Astrocyte (in vitro differentiated cells and primary cell): ENCODE measurements around the gene TBC1D8. TPM values are rescaled to one million over a fixed set of nuclear protein-coding genes. Genes with fewer than 3 reads are reported as not detected.

Experiments
- DNase-seq: peaks from one replicate; pipeline ENCODE4 v3.0.0-alpha.2; 2010; ENCODE audit warnings: low read depth
- FAIRE-seq: peaks from 2 replicates; lab custom pipeline; 2011; peaks lifted over from hg19 to GRCh38; lab: Jason Lieb, UNC
- H2AFZ ChIP-seq: 2 replicates; pipeline ENCODE4 v1.6.0; 2012; ENCODE audit warnings: low read depth, low read length, inconsistent platforms
- H3K27ac ChIP-seq: 2 replicates; pipeline ENCODE4 v1.5.1; 2011; ENCODE audit warnings: low read depth, low read length, inconsistent platforms
- H3K27me3 ChIP-seq: 2 replicates; pipeline ENCODE4 v1.6.0; 2011; ENCODE audit warnings: low read length, inconsistent platforms; ENCODE audit not compliant: insufficient read depth
- H3K36me3 ChIP-seq: 2 replicates; pipeline ENCODE4 v1.5.1; 2011; ENCODE audit warnings: low read length, inconsistent platforms; ENCODE audit not compliant: insufficient read depth
- H3K4me1 ChIP-seq: 2 replicates; pipeline ENCODE4 v1.5.1; 2011; ENCODE audit warnings: low read length, inconsistent platforms; ENCODE audit not compliant: insufficient read depth
- H3K4me2 ChIP-seq: 2 replicates; pipeline ENCODE4 v1.6.0; 2012; ENCODE audit warnings: low read length, inconsistent platforms
- H3K4me3 ChIP-seq: 2 replicates; pipeline ENCODE4 v1.5.1; 2011; ENCODE audit warnings: low read depth, mild to moderate bottlenecking, low read length, inconsistent platforms; ENCODE audit not compliant: insufficient read depth
- H3K79me2 ChIP-seq: 2 replicates; pipeline ENCODE4 v1.6.0; 2012; ENCODE audit warnings: mild to moderate bottlenecking, low read length, inconsistent platforms; ENCODE audit not compliant: insufficient read depth
- H3K9ac ChIP-seq: 2 replicates; pipeline ENCODE4 v1.6.0; 2012; ENCODE audit warnings: mild to moderate bottlenecking, low read length, inconsistent platforms
- H3K9me3 ChIP-seq: 2 replicates; pipeline ENCODE4 v1.5.1; 2012; ENCODE audit warnings: low read depth, mild to moderate bottlenecking, low read length, inconsistent platforms; ENCODE audit not compliant: insufficient read depth
- H4K20me1 ChIP-seq: 2 replicates; pipeline ENCODE4 v1.6.0; 2012; ENCODE audit warnings: low read length, inconsistent platforms; ENCODE audit not compliant: insufficient read depth
- H3K27ac Mint-ChIP-seq: one replicate; pipeline ENCODE4 v1.8.0; 2021; ENCODE audit warnings: mild to moderate bottlenecking, mixed read lengths; ENCODE audit not compliant: unreplicated experiment
- H3K27me3 Mint-ChIP-seq: one replicate; pipeline ENCODE4 v1.8.0; 2021; ENCODE audit warnings: low read depth, mixed read lengths; ENCODE audit not compliant: unreplicated experiment
- H3K36me3 Mint-ChIP-seq: one replicate; pipeline ENCODE4 v1.8.0; 2021; ENCODE audit warnings: low read depth, mixed read lengths; ENCODE audit not compliant: unreplicated experiment
- H3K4me1 Mint-ChIP-seq: one replicate; pipeline ENCODE4 v1.8.0; 2021; ENCODE audit warnings: low read depth, mixed read lengths; ENCODE audit not compliant: unreplicated experiment
- H3K4me3 Mint-ChIP-seq: one replicate; pipeline ENCODE4 v1.8.0; 2021; ENCODE audit warnings: mild to moderate bottlenecking, moderate library complexity, mixed read lengths; ENCODE audit not compliant: unreplicated experiment
- H3K9me3 Mint-ChIP-seq: one replicate; pipeline ENCODE4 v1.8.0; 2021; ENCODE audit warnings: mild to moderate bottlenecking, mixed read lengths; ENCODE audit not compliant: unreplicated experiment
- EZH2 ChIP-seq: IDR thresholded peaks from 2 replicates; pipeline ENCODE4 v1.6.1; 2012; ENCODE audit warnings: mild to moderate bottlenecking, low read length, inconsistent platforms; ENCODE audit not compliant: insufficient read depth
- total RNA-seq: library from RNA; stranded (reverse); gene quantifications from 2 replicates; pipeline ENCODE4 v1.2.1, GENCODE V29; 2021
- TF ChIP-seq, protein P1 (sequence below): IDR thresholded peaks from 2 replicates; pipeline ENCODE4 v1.5.1; 2011; ENCODE audit warnings: low read depth, mild to moderate bottlenecking, inconsistent platforms, low read length, moderate library complexity; ENCODE audit not compliant: insufficient read depth

TBC1D8 gene
- total RNA-seq, 1 donor from 2014 or later = 2.4 TPM

DNA sequence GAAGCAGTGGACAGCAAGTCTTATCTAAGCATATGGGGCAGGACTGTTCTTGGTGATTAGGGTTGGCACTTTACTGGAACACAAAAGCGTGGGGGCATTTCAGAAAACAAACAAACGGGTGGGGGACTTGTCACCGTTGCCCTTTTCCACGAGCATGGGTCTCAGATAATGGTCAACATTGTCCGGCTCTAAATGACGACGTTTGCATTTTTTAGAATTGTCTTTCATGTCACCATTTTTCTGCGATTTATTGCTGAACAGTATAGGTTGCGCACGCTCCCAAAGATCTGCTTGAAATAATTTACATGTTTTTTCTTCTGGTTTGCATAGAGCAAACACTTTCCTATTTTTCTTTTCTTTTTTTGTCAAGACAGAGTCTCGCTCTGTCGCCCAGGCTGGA lies 46.6 kb upstream of the TBC1D8 start:
- FAIRE-seq (no peak), DNase-seq (no peak)
- no peak overlapping the region for H3K4me2 ChIP-seq
- no peaks in the 10 kb centered on the region for H3K9me3 ChIP-seq
- H4K20me1 ChIP-seq = no peaks in the 10 kb centered on the region
- no peak overlapping the region for H3K27ac Mint-ChIP-seq
- no peak overlapping the region for H3K9ac ChIP-seq
- TF ChIP-seq EZH2 = no peak
- TF ChIP-seq, protein P1, sequence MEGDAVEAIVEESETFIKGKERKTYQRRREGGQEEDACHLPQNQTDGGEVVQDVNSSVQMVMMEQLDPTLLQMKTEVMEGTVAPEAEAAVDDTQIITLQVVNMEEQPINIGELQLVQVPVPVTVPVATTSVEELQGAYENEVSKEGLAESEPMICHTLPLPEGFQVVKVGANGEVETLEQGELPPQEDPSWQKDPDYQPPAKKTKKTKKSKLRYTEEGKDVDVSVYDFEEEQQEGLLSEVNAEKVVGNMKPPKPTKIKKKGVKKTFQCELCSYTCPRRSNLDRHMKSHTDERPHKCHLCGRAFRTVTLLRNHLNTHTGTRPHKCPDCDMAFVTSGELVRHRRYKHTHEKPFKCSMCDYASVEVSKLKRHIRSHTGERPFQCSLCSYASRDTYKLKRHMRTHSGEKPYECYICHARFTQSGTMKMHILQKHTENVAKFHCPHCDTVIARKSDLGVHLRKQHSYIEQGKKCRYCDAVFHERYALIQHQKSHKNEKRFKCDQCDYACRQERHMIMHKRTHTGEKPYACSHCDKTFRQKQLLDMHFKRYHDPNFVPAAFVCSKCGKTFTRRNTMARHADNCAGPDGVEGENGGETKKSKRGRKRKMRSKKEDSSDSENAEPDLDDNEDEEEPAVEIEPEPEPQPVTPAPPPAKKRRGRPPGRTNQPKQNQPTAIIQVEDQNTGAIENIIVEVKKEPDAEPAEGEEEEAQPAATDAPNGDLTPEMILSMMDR = no peak
- no peak overlapping the region for H3K4me3 Mint-ChIP-seq
- H3K79me2 ChIP-seq = no peaks in the 10 kb centered on the region
- no peaks in the 10 kb centered on the region for H3K4me1 Mint-ChIP-seq
- no peak overlapping the region for H3K27ac ChIP-seq
- no peak overlapping the region for H3K4me3 ChIP-seq
- no peaks in the 10 kb centered on the region for H3K36me3 ChIP-seq
- no peak overlapping the region for H2AFZ ChIP-seq
- H3K27me3 ChIP-seq = peaks cover 2% of the 10 kb centered on the region
- H3K27me3 Mint-ChIP-seq = peaks cover 9% of the 10 kb centered on the region
- H3K9me3 Mint-ChIP-seq = peaks cover 2% of the 10 kb centered on the region
- H3K4me1 ChIP-seq = peaks cover 4% of the 10 kb centered on the region
- H3K36me3 Mint-ChIP-seq = no peaks in the 10 kb centered on the region

DNA sequence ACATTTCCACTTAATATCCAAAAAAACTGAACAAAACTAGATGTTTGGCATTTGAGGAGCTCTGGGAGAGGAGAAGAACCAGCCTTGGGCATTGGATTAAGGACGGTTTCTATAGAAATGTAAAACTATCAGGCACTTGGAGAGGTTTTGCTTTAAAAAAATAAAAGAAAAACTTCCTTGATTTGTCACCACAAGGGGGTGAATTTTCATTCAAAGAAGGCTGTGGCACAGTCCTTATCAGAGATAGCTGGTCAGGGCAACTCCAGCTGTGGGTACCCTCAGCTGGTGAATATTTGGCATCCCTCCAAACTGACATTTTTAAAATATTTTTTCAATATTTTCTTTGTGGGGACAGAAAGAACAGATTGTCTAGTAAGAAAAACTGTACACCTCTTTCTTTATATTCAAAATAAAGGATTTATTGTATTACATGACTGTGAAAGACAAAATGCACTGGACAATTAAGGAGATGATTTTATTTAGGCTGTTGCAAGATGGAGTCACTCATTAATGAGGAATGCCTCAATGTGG lies 46.1 kb upstream of the TBC1D8 start:
- no peak overlapping the region for H2AFZ ChIP-seq

More for the DNA sequence above, 46.1 kb upstream of the TBC1D8 start:
- FAIRE-seq (no peak), DNase-seq (no peak)
- peaks cover 4% of the 10 kb centered on the region for H3K4me1 ChIP-seq
- no peak overlapping the region for H3K4me3 ChIP-seq
- no peaks in the 10 kb centered on the region for H3K36me3 ChIP-seq
- no peak overlapping the region for H3K9ac ChIP-seq
- no peak overlapping the region for H3K4me2 ChIP-seq
- Mint-ChIP-seq H3K27ac (no peak overlapping the region), H3K9me3 (peaks cover 2% of the 10 kb centered on the region), H3K4me1 (no peaks in the 10 kb centered on the region), H3K27me3 (peaks cover 9% of the 10 kb centered on the region), H3K4me3 (no peak overlapping the region), H3K36me3 (no peaks in the 10 kb centered on the region)
- H3K79me2 ChIP-seq = no peaks in the 10 kb centered on the region
- peaks cover 2% of the 10 kb centered on the region for H3K27me3 ChIP-seq
- TF ChIP-seq, protein P1 = no peak
- no peak for TF ChIP-seq EZH2
- no peaks in the 10 kb centered on the region for H3K9me3 ChIP-seq
- no peak overlapping the region for H3K27ac ChIP-seq
- no peaks in the 10 kb centered on the region for H4K20me1 ChIP-seq
